ENCODE results near the gene DIP2C. TPM values are rescaled to one million over a fixed set of nuclear protein-coding genes. Genes with fewer than 3 reads are reported as not detected.

Gene DIP2C
- total RNA-seq, 1 donor, result 19.9 TPM

DNA sequence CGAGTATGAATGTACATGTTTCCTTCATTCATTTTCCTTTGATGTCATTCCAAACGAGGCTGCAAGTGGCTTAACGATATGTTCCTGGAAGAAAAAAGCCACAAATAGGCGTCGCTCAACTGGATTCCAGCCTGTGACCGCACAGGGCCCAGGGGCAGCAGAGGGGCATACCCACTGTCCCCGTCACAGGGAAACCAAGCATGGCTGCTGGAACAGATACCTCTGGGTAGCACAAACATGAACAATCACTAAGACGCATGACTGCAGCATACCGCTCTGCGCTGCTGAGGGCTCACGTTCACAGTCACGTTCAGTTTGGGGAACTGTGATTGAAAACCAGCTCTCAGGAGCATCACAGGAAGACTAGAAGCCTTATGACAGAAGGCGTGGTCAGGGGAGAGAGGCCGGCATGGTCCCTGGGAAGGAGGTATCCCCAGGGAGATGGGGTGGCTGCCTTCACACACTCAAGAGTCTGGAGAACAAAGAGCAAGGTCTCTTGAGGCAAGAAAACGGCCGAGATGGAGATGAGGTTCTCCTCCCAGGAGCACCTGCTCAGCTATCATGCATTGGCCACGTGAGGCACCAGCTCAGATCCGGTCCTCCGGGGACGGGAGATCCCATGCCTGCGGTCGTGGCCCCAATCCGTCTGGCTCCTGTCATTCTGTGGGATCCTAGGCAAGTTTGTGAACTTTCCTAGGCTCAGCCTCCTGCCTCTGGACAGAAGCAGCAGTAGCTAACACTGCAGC, 213.6 kb downstream of the DIP2C start:
- no peak overlapping the region for H3K4me3 ChIP-seq (ENCODE audit: low read depth, low read length)
- no peak for DNase-seq (ENCODE audit: low read depth)
- TF ChIP-seq, protein P1, sequence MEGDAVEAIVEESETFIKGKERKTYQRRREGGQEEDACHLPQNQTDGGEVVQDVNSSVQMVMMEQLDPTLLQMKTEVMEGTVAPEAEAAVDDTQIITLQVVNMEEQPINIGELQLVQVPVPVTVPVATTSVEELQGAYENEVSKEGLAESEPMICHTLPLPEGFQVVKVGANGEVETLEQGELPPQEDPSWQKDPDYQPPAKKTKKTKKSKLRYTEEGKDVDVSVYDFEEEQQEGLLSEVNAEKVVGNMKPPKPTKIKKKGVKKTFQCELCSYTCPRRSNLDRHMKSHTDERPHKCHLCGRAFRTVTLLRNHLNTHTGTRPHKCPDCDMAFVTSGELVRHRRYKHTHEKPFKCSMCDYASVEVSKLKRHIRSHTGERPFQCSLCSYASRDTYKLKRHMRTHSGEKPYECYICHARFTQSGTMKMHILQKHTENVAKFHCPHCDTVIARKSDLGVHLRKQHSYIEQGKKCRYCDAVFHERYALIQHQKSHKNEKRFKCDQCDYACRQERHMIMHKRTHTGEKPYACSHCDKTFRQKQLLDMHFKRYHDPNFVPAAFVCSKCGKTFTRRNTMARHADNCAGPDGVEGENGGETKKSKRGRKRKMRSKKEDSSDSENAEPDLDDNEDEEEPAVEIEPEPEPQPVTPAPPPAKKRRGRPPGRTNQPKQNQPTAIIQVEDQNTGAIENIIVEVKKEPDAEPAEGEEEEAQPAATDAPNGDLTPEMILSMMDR (IDR thresholded peaks at IDR 0.05; ENCODE audit: insufficient read depth, low read depth, low read length), result no peak

DNA sequence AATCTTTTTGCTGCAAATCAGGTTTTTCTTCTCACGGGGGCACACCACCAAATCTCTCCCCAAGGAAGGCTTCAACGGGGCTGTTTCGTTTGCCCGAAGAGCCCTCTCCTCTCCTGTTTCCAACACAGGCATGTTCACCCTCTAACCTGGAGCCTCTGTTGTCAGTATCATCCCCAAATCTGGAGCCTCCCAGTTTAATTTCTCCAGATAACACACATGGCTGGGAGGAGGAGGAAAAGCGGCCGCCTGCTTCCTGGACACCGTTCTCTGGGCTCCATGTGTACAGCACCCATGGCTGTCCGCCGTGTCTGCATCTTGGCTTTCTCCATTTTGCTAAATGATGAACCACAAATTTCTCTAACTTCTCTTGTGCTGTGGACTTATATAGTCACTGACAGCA, 214.5 kb downstream of the DIP2C start:
- TF ChIP-seq, protein P1 (IDR thresholded peaks at IDR 0.05; ENCODE audit: insufficient read depth, low read depth, low read length), result no peak
- H3K4me3 ChIP-seq (ENCODE audit: low read depth, low read length), result no peak overlapping the region
- no peak for DNase-seq (ENCODE audit: low read depth)

DNA sequence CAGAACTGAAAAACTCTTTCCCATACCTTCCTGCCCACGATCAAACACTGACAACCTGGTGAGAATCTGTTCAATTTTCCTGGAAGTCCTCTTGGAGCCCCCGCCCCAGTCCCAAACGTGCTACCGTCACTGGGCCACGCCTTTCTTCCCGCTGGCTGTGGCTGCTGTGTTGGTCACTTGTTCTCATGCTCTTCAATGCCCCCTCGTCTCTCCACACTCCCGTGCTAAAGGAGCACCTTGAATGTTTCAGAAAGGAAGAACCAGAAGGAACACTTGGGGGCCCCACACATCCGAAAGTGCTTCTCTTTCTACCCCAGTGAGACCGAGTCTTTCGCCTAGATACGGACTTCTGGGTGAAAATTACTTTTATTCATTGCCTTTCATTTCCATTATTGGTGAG, 215.1 kb downstream of the DIP2C start:
- DNase-seq (ENCODE audit: low read depth), result no peak
- TF ChIP-seq, protein P1 (IDR thresholded peaks at IDR 0.05; ENCODE audit: insufficient read depth, low read depth, low read length), result no peak
- H3K4me3 ChIP-seq (ENCODE audit: low read depth, low read length), result no peak overlapping the region

DNA sequence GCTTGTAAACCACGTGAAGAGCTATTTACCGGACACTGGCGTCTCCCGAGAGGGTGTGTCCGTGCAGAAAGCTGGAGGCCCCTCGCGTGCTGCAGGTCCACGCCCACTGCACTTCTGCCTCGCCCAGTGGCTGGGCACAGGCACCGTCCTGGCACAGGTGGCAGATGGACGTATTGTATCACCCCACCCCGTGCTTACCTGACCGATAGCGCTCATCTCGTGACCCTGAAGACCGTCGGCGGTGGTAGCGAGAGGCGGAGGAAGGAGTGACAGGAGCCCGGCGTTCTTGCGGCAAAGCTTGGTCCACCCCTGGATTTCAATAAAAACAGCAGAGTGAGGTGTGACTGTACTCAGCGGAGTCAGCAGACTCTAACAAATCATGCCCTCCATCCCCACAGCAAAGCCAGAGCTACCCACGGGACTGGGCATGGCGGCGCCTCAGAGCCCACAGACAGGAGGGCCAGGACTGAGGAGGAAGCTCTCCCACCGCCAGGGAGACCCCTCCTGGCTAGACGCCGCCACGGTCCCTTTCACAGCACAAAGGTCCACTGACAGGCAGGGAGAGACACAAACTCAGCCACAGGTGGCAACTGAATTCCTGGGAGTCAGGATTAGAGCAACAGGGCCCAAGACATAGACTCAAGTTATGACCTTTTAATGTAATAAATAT, 217.1 kb downstream of the DIP2C start:
- TF ChIP-seq, protein P1 (IDR thresholded peaks at IDR 0.05; ENCODE audit: insufficient read depth, low read depth, low read length), result no peak
- H3K4me3 ChIP-seq (ENCODE audit: low read depth, low read length), result no peak overlapping the region
- DNase-seq (ENCODE audit: low read depth), result no peak

DNA sequence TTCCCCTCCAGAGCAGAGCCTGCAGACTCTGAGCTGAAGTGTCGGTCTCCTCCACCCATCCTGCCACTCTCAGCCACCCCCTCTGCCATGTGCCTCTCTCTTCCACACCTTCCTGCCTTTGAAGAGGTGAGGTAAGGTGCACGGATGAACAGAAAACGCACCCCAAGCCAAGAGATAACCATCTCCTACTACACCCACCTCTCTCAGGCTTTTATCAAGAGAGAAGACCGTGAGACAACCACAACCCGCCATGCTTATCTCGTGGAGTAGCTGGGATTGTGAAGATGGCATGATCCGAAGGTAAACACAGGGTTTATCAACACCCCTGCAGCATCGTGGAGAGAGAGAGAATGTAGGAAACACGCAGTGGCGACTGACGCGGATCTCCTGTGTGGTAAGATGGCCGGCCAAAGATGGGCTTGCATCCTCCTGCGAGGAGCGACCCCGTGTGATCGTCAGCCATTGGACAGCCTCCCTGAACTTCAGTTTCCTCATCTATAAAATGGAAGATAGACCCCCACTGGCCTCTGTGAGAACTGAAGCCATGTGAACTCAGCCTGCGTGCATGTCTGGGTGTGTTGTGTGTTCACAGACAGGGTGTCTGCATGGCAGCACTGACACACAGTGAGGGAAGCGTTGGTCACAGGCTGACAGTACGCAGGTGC, 219.0 kb downstream of the DIP2C start:
- no peak overlapping the region for H3K4me3 ChIP-seq (ENCODE audit: low read depth, low read length)
- TF ChIP-seq, protein P1 (IDR thresholded peaks at IDR 0.05; ENCODE audit: insufficient read depth, low read depth, low read length), result no peak
- DNase-seq (ENCODE audit: low read depth), result no peak

DNA sequence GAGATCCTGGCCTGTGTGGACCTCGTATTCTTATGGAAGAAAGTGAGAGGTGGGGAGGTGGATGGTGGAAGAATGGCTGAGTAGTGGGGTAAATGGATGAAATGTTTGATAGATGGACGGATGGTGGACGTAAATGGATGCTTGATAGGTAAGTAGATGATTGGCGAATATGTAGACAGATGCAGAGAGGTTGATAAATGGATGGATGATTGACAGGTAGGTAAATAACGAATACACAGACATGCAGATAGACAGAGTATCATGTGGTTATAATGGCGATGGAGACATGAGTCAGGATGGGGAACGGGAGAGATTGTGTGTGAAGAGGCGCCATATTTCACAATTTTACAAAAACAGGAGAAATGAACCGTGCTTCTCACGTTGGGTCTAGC, 219.5 kb downstream of the DIP2C start:
- TF ChIP-seq, protein P1 (IDR thresholded peaks at IDR 0.05; ENCODE audit: insufficient read depth, low read depth, low read length), result no peak

More for the DNA sequence above, 219.5 kb downstream of the DIP2C start:
- DNase-seq (ENCODE audit: low read depth), result no peak
- H3K4me3 ChIP-seq (ENCODE audit: low read depth, low read length), result no peak overlapping the region
